GM21528 (cell line): Measurements from ENCODE around the gene LYZL1.
"Not testable (repeated sequence)": the region's sequence is repeated elsewhere in the genome, so short reads cannot be mapped to it uniquely, and the experiment has no call there.

ENCODE experiments used
- ATAC-seq: cut with Tn5 transposase; IDR thresholded peaks from one replicate; pipeline ENCODE4 v1.9.1; 2021; ENCODE audit warnings: mild to moderate bottlenecking, moderate library complexity; ENCODE audit not compliant: unreplicated experiment, low FRiP score

The LYZL1 gene

DNA sequence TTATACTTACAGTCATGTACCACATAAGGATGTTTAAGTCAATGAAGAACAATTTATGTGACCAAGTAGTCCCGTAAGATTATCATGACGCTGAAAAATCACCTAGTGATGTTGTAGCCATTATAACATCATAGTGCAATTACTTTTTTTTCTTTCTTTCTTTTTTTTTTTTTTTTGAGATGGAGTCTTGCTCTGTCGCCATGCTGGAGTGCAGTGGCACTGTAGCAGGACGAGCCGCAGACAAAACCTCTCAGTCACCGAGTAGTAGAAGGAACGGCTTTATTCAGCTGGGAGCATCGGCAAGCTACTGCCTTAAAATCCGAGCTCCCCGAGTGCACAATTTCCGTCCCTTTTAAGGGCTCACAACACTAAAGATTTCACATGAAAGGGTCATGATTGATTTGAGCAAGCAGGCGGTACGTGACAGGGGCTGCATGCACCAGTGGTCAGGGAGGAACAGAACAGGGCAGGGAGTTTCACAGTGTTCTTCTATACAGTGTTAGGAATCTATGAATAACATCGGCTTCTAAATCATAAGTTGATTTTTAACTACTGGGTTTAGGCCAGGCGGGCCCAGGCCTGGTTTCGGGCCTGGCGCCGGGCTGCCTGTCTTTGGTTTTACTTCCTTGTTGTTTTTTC is 71.5 kb downstream of the LYZL1 start:
- ATAC-seq = not testable (repeated sequence)
